Effector CD8-positive, alpha-beta T cell (primary cell): Measurements from ENCODE around the gene PCSK7.
"Not testable (repeated sequence)": the region's sequence is repeated elsewhere in the genome, so short reads cannot be mapped to it uniquely, and the experiment has no call there.

ENCODE experiments used
- DNase-seq: peaks from one replicate; lab custom pipeline; 2025; lab: John Stamatoyannopoulos, UW

The PCSK7 gene

DNA sequence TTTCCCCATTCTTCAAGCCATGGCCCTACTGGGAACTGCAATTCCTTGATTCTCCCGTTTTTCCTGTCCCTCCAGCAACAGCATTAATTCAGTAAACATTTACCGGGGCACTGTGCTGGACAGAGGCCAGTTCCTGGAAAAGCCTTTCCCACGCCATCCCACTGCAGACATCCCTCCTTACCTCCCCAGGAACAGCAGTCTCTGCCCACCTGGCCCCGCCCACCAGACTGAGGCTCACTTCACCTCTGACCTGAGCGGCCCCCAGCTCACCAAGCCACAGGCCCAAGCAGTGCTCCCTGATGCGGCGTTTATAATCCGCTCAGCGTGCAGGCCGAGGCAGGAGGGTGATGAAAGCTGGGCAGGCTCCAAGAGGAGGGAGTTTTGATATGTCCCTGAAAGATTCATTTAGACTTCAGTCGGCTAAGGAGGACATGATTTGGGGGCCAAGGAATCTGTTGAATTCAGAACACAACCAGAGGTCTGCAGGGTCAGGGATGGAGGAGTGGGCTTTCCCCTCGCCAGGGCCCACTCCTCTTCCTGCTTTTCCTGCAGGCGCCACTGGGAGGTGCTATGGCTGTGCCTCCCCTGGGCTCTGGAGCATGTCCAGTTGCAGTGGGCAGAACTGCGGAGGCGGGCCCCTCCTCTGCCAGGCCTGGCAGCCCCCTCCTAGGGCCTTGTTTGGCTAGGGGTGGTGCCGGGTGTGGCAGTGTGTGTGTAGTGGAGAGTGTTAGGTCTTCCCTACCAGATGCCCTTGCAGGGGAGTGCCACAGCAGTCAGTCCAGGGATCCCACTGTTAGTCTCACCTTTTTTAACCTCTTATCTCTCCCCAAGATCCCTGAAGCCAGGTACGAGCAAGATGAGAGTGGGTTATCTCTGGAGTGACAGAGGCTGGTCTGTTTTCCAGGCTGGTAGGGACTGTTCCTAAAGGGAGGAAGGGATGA lies 34.1 kb downstream of the PCSK7 start:
- DNase-seq: no peak

DNA sequence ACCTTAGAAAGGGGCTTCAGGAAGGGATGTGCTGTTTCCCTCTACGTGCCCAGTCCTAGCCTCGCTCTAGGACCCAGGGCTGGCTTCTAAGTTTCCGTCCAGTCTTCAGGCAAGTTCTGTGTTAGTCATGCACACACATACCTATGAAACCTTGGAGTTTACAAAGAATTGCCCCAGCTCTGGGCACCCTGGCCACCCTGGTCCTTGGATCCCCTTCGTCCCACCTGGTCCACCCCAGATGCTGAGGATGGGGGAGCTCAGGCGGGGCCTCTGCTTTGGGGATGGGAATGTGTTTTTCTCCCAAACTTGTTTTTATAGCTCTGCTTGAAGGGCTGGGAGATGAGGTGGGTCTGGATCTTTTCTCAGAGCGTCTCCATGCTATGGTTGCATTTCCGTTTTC lies 34.9 kb downstream of the PCSK7 start:
- DNase-seq: no peak

DNA sequence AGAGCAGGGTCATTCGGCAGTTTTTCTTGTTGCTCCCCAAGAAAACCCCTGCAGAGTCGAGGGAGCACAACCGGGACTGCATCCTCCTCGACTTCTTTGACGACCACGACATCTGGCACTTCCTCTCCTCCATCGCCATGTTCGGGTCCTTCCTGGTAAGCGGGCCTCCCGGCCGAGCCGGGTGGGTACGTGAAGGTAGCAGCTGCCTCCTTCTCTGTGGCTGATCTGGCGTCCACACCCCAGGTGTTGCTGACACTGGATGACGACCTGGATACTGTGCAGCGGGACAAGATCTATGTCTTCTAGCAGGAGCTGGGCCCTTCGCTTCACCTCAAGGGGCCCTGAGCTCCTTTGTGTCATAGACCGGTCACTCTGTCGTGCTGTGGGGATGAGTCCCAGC lies 36.1 kb downstream of the PCSK7 start:
- DNase-seq: no peak

DNA sequence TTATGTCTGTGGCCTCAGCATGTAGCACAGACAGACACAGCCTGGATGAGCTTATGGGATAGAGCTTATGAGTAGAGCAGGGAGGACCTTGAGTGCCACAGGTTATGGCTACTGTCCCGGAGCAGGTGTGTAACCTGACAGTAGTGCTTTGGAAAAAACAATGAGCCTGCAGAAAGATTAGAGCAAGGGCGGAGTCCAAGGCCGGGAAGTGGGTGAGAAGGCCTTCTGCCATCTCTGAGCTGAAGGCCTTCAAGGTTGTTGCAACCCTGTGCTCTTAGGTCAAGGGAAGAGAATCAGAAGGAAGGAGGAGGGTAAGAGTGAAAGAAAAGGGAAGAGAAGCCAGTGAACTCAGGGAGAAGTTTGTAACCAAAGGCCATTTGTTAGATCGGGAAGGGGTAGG lies 36.6 kb downstream of the PCSK7 start:
- no peak for DNase-seq

DNA sequence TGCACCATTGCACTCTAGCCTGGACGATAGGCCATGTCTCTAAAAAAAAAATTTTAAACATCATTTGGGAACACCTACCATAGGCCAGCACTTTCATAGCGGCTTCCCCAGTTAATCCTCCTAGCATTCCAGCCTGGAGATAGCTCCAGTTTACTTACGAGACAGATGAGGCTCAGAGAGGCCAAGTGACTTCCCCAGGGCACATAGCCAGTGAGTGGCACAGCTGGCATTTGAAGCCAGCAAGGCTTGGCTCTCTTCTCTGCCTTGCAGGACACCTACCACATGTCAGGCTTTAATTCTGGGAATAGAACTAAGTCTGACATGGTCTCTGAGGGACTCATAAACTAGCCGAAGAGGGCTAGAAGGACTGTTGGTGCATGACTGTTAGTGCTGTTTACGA lies 37.6 kb downstream of the PCSK7 start:
- no peak for DNase-seq

DNA sequence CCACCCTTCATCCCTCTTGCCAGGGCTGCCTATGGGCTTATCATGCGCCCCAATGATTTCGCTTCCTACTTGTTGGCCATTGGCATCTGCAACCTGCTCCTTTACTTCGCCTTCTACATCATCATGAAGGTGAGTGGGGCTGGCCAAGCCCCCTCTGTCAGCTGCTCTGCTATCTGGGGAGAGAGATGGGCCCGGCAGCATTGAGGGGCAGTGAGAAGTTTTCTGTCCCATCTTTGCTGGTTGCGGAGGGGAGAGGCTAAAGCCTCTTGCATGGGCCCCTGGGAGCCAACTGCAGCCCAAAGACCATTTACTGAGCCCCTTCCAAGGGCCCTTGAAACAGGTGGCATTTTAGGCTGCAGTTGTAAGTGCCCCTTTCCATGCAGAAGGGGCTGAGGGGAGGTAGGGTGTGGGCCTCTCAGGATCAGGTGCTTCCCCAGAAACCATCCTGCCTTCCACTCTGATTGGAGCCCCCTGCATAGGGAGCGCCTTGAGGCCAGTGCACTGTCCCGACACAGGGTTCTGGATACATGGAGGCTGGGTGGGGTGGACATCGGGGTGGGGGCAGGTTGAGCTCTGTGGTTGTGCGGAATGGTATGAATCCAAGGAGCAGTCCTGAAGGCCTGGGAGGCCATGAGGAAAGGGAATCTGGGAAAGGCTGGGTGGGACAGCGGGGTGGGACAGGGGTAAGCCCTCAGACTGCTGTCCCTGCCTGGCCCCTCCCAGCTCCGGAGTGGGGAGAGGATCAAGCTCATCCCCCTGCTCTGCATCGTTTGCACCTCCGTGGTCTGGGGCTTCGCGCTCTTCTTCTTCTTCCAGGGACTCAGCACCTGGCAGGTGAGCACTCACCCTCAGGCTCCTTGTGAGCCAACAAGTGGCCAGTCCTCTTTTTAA lies 38.5 kb downstream of the PCSK7 start:
- DNase-seq: no peak

DNA sequence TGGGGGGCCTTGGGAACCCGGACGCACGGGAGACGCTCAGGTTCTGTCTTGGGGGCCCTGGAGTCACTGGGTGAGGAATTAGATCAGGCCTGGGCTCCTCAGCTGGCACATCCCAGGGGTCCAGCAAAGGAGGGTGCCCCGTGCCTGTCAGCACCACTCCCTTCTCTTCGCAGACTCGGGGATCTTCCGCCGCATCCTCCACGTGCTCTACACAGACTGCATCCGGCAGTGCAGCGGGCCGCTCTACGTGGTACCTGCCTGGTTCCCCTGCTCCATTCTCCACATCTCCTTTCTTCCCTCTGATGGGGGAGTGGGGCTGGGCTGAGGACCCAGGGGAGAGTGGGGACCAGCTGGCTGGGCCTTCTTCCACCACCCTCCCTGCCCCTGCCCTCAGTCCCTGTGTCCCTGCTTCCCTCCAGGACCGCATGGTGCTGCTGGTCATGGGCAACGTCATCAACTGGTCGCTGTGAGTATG lies 39.4 kb downstream of the PCSK7 start:
- no peak for DNase-seq

DNA sequence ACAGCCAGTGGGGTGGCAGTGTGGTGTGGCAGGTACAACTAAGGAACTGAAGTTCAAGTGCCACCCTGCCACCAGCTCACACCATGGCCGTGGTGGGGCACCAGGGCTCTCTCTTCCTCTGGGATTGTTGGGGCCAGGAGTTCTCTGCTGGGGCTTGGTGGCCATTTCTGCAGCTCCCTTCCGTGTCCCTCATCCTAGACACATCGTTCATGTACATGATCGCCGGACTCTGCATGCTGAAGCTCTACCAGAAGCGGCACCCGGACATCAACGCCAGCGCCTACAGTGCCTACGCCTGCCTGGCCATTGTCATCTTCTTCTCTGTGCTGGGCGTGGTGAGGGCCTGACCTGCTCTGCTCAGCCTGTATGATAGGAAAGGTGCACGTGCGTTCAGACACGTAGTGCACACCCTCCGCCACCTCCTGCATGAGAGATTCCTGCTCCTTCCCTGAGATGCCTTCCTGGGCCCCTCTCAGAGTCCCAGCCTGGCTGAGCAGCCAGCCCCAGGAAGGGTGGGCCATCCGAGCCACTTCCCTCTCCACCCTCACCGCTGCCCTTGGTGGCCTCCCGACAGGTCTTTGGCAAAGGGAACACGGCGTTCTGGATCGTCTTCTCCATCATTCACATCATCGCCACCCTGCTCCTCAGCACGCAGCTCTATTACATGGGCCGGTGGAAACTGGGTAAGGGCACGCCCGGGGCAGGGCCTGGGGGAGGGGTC lies 40.0 kb downstream of the PCSK7 start:
- DNase-seq: no peak

DNA sequence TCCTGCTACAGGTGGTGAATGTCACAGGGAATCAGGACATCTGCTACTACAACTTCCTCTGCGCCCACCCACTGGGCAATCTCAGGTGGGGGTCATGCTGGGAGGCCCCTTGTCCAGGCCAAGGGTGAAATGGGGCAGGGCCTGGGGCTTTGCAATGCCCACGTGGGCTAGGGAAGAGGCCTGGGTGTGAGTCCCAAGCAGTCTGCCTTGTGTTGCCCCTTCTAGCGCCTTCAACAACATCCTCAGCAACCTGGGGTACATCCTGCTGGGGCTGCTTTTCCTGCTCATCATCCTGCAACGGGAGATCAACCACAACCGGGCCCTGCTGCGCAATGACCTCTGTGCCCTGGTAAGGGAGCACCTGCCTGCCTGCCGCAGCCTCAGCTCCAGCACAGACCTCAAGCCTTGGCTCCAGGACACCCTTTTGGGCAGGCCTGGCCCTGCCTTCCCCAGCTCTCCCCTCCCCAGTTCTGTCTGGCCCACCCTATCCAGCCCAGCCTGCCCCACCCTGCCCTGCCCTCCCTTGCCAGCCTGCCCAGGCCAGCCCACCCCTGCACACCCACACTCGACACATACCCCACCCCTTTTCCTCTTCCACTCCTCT lies 41.8 kb downstream of the PCSK7 start:
- no peak for DNase-seq

DNA sequence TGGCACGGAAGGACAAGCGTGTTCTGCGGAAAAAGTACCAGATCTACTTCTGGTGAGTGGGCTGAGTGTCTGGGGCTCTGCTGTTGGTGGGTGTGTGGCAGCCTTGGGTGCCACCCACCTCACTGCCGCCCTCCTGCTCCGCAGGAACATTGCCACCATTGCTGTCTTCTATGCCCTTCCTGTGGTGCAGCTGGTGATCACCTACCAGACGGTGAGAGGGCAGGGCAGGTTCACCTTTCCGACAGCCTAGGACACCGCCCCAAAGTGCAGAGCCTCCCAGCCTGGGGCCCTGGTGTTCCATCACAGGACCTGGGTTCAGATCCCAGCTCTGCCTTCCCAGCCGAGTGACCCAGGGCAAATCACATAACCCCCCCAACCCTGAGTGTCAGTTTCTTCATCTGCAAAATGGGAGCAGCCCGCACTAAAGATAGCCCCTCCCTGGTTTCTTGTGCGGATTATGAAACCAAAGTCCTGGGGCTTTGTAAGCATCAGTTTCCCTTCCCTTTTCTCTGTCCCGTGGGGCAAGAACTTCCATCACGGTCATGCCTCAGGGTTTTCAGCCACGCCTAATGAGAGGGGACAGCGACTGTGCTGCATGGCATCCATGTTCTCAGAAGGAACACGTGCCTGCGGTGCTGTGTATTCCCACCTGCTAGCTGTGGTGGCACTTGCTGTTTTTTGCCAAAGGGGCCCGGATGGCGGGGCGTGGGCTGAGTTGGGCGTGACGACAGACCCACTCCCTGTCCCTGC lies 42.5 kb downstream of the PCSK7 start:
- no peak for DNase-seq

DNA sequence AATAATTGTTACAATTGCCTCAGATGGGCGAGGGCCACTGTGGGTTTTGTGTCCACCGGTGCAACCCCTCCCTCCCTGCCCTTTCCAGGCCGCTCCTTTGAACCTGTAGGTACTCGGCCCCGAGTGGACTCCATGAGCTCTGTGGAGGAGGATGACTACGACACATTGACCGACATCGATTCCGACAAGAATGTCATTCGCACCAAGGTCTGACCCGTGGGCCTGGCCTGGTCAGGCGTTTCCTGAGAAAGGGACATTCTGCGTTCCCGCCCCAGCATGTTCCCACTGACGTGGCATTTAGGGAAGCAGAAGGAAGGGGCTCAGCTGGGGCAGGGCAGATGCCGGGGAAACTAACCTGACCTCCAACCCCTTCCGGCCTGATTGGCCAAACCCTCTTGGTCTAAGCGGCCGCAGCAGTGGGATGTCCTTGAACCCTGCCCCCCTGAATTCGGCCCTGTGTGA lies 43.2 kb downstream of the PCSK7 start:
- no peak for DNase-seq

DNA sequence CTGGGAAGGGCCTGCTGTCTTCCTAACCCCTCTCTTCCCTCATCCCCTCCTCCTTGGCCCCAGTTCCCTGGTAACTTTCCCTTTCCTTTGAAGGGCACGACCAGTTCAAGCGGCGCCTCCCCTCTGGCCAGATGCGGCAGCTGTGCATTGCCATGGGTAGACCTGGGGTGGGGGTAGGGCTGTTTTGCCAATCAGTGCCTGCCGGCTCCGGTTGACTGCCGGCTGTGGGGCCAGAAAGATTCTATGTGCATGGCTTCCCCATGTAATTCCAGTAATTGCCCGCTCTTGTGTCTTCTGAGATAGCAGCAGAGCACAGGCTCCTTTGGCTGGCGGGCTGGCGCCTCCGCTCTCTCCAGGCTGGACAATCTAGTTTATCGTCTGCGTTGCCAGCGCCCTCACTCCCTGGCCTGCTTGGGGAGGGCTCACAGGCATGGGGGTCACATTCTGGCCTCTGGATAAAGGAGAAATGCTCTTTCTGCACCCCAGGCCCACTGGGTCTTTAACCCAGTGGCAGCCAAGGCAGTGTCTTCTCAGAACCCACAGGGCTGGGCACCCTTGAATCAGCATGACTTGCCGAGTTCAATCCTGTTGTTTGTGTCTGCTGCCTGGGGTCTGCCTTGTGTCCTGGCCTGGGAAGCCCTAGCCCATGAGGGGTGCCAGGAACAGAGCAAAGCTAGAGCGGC lies 43.9 kb downstream of the PCSK7 start:
- no peak for DNase-seq

DNA sequence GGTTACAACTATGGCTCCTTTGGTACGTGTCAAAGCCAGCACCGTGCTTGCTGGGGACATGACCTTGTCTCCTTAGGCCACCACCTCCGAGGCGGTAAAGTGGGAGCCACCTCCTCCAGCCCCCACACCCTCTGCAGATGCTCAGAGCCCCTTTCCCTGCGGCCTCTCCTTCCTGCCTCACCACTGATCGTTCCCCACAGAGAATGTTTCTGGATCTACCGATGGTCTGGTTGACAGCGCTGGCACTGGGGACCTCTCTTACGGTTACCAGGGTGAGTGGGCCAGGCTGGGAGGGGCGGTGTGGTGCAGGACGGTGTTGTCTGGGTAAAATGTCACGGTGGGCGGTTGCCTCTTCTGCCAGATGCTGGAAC lies 44.5 kb downstream of the PCSK7 start:
- DNase-seq: no peak

DNA sequence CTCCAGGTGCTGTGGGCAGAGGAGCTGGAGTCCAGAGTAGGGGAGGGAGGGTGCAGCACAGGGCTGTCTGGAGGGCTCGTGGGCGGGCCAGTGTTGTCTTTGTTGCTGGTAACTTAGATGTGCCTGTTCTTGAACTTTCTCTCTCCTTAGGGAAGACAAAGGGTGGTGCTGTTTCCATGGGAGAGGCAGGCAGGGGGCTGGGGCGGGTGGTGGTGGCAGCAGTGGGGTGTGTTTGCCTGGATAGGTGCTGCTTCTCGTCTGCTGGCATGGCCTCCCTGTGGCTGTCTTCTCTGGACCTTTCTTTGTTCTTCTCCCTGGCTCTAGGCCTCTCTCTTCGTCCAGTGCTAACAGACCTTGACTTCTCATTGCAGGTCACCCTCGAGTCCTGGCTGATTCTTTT lies 44.9 kb downstream of the PCSK7 start:
- no peak for DNase-seq

DNA sequence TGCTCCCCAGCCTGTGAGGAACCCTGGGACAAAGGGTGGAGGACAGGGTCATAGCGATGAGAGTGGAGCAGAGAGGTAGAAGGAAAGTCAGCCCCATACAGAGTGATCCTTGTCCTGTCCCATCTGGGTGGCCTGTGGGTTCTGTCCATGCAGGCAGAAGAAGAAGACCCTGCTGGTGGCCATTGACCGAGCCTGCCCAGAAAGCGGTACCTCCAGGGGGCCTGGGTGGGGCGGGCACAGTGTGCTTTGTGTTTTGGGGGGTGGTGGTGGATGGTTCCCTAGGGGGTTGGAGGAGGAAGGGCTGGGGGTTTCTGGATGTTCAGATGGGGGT lies 45.5 kb downstream of the PCSK7 start:
- no peak for DNase-seq

DNA sequence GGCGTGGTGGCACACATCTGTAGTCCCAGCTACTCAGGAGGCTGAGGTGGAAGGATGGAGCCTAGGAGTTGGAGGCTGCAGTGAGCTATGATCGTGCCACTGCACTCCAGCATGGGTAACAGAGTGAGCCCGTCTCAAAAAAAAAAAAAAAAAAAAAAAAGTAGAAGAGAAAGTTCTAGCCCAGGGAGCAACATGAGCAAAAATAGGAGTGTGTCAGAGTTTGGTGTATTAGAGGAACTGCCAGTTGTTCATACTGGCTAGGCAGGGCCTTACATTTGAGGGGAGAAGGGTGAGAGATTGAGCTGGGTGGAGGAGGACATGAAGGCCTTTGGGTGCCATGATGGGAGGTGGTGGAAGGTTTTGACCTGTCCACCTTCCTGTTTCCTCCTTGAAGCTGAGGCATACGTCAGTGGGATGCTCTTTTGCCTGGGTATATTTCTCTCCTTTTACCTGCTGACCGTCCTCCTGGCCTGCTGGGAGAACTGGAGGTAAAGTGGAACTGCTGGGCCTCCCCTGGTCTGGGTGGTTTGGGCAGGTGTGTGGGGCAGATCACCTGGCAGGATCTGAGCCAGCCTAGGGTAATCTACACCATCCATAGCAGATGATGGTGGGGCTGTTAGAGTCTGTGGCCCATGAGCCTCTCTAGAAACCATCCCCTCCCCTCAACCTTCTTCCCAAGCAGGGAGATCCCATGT lies 46.0 kb downstream of the PCSK7 start:
- DNase-seq: no peak

DNA sequence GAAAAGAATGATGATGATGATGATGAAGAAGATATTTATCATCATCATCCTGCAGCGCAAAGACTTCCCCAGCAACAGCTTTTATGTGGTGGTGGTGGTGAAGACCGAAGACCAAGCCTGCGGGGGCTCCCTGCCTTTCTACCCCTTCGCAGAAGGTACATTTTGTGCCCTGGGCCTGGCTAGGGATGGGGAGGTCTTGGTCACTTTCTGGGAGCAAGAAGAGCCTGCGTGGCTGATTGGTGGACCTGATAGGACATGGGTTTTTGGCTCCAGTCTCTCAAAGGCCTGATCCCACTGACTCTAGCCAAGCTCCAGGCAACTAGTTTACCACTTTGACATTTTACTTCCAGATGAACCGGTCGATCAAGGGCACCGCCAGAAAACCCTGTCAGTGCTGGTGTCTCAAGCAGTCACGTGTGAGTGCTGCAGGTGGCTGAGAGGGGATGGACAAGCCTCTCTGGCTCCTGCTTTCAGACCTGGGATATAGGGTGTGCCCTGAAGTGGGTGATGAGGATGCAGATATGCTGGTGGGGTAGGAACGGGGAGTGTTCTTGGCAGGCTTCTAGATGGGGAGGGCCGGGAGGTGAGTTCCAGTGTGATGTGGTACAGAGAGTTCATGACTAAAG lies 48.0 kb downstream of the PCSK7 start:
- no peak for DNase-seq

DNA sequence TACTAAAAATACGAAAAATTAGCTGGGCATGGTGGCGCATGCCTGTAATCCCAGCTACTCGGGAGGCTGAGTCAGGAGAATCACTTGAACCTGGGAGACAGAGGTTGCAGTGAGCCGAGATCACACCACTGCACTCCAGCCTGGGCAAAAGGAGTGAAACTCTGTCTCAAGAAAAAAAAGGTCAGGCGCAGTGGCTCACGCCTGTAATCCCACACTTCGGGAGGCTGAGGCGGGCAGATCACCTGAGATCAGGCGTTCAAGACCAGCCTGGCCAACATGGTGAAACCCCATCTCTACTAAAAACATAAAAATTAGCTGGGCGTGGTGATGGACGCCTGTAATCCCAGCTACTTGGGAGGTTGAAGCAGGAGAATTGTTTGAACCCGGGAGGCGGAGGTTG lies 48.7 kb downstream of the PCSK7 start:
- not testable (repeated sequence) for DNase-seq

DNA sequence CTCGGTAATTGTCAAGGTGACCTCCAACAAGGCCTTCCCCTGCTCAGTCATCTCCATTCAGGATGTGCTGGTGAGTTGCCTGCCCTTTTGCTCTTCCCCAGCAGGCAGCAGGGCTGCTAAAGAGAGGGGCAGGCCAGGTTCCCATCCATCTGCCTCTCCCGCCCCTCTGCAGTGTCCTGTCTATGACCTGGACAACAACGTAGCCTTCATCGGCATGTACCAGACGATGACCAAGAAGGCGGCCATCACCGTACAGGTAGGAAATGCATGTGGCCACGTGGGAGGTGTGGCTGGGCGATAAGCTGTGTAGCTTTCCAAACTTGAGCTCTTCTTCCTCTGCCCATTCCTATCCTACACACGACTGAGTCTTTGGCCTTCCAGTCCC lies 49.3 kb downstream of the PCSK7 start:
- DNase-seq: no peak
